Right lobe of liver (tissue), 4 donors: ENCODE data around the gene PPP6R3.

Experiments
- CTCF ChIP-seq, 4 donors: fragments of 200-600 bp in 3 of 4; fragments of 450-650 bp in 1 of 4; IDR thresholded peaks; one replicate each; pipeline versions ENCODE4 v1.5.1 to v1.8.0; 2016 to 2022; ENCODE audit warnings: antibody characterized with exemption in 4 of 4, mild to moderate bottlenecking in 2 of 4
- POLR2A ChIP-seq: fragments of 450-650 bp; IDR thresholded peaks from one replicate; pipeline ENCODE4 v1.6.1; 2017; ENCODE audit warnings: antibody characterized with exemption, mild to moderate bottlenecking
- donor health status: DM: no; HTN: no; CAD: no.
- donor health status: DM: no; HTN: no; CAD: no.
- donor health status: DM: no; HTN: yes; CAD: no.

GRCh38 chr11:68457898-68458249 is 2.7 kb upstream of the PPP6R3 start:
- TF ChIP-seq CTCF (IDR thresholded peaks at IDR 0.05) (no peak), POLR2A (no peak)
